ENCODE data around the gene ZNF503.

The ZNF503 gene

DNA sequence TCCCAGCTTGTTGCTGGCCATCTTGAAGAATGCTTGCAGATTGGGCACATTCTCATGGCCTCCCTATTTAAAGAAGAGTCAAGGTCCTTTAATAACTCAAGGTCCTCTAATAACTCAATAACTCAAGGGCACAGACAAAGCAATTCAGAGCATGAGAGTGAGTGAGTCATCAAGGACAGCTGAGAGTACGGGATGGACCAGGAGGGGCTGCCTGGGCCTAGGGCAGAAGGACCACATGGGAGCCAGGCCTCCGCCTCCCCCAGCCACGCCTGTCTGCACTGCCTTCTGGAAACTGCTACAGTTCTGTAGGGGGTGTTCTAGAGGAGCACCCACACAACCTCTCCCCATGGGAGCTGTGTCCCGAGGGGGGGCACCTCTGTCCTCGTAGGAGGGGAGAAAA lies 48.9 kb downstream of the ZNF503 start:
- no peak for DNase-seq

DNA sequence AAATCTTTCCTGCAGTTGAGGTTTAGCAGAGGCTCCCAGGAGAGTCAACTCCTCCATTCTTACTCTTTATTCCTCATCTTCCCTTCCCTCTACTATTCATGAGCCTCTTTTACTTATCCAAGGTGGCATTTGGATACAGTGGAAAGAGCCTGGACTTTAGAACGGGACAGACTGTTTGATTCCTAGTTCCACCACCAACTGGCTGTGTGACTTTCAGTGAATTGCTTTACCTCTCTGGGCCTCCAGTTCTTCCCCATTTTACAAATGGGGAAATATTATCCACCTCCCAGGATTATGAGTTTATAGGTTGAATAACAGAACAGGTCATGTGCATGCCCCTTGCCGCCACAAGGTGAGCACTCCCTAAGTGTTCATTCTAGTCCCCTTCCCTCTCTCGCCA lies 49.9 kb downstream of the ZNF503 start:
- DNase-seq: no peak

DNA sequence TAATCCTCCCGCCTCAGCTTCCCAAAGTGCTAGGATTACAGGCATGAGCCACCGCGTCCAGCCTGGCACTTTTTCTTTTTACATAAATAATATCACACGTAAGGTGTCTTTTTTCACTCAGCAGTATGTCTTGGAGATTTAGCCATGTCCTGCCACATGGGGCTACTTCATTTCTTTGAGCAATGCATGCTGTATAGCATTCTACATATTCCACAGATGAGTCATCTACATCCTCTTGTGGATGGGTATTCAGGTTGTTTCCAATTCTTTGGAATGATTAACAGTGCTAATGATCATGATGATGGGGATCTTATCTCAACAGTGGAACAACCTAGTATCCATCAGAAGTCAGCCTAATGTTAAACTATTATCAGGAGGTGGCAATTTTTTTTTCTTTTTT lies 50.8 kb downstream of the ZNF503 start:
- no peak for DNase-seq
